ENCODE data around the gene KIAA1755.

GRCh38 chr20:38256966-38257365 is 3.6 kb downstream of the KIAA1755 start:
- no peak for TF ChIP-seq CTCF (conservative IDR thresholded peaks at IDR 0.05; ENCODE audit: low read length)
- TF ChIP-seq EZH2phosphoT487 (IDR thresholded peaks at IDR 0.05; ENCODE audit: borderline replicate concordance), result no peak
